CD4-positive, alpha-beta T cell treated with Interleukin-15 for 1 hour (primary cell): ENCODE measurements around the gene PHLDA3.

Experiments used
- DNase-seq: peaks from one replicate; pipeline ENCODE4 v3.0.0-alpha.2; 2020

Gene PHLDA3

GRCh38 chr1:201468844-201469644, at the start of gene PHLDA3:
PHLDA3 (minus strand) TSS chr1:201469188; CDS start chr1:201468786, 402 bp downstream.
- no peak for DNase-seq

- no peak for DNase-seq
Observed at GRCh38 chr1:201518071-201518470, 49.1 kb upstream of the PHLDA3 start.

- no peak for DNase-seq
Observed at GRCh38 chr1:201517631-201518030, 48.6 kb upstream of the PHLDA3 start.

GRCh38 chr1:201516511-201517127, 47.6 kb upstream of the PHLDA3 start:
- no peak for DNase-seq

- DNase-seq = no peak
Observed at GRCh38 chr1:201515895-201516294, 46.9 kb upstream of the PHLDA3 start.

GRCh38 chr1:201515062-201515750, 46.2 kb upstream of the PHLDA3 start:
- DNase-seq = no peak

- no peak for DNase-seq
Observed at GRCh38 chr1:201514466-201514865, 45.5 kb upstream of the PHLDA3 start.

GRCh38 chr1:201513498-201514243, 44.7 kb upstream of the PHLDA3 start:
- DNase-seq = no peak

GRCh38 chr1:201511941-201512539, 43.1 kb upstream of the PHLDA3 start:
- DNase-seq = no peak

- DNase-seq = no peak
Observed at GRCh38 chr1:201511396-201511940, 42.5 kb upstream of the PHLDA3 start.

- DNase-seq = no peak
Observed at GRCh38 chr1:201510734-201511133, 41.7 kb upstream of the PHLDA3 start.

- no peak for DNase-seq
Observed at GRCh38 chr1:201509601-201510374, 40.8 kb upstream of the PHLDA3 start.

GRCh38 chr1:201508809-201509208, 39.8 kb upstream of the PHLDA3 start:
- DNase-seq = no peak

- no peak for DNase-seq
Observed at GRCh38 chr1:201507360-201507675, 38.3 kb upstream of the PHLDA3 start.

- peak; percentile 82 for DNase-seq
Observed at GRCh38 chr1:201506557-201507359, 37.8 kb upstream of the PHLDA3 start, which contains the start of gene CSRP1. CSRP1 (minus strand) TSS chr1:201507123; CDS start chr1:201496303, 10,820 bp downstream.

- no peak for DNase-seq
Observed at GRCh38 chr1:201506092-201506491, 37.1 kb upstream of the PHLDA3 start.

GRCh38 chr1:201505503-201505890, 36.5 kb upstream of the PHLDA3 start:
- no peak for DNase-seq

- DNase-seq = no peak
Observed at GRCh38 chr1:201504799-201505502, 36.0 kb upstream of the PHLDA3 start.

- no peak for DNase-seq
Observed at GRCh38 chr1:201504179-201504631, 35.2 kb upstream of the PHLDA3 start.
